Superior temporal gyrus (tissue), 1 donor: ENCODE measurements around the gene HPDL.
"Not testable (repeated sequence)": the region's sequence is repeated elsewhere in the genome, so short reads cannot be mapped to it uniquely, and the experiment has no call there.

ENCODE experiments used
- DNase-seq: peaks from one replicate; pipeline ENCODE4 v3.0.0-alpha.2; 2016; ENCODE audit errors: extremely low spot score

HPDL gene

DNA sequence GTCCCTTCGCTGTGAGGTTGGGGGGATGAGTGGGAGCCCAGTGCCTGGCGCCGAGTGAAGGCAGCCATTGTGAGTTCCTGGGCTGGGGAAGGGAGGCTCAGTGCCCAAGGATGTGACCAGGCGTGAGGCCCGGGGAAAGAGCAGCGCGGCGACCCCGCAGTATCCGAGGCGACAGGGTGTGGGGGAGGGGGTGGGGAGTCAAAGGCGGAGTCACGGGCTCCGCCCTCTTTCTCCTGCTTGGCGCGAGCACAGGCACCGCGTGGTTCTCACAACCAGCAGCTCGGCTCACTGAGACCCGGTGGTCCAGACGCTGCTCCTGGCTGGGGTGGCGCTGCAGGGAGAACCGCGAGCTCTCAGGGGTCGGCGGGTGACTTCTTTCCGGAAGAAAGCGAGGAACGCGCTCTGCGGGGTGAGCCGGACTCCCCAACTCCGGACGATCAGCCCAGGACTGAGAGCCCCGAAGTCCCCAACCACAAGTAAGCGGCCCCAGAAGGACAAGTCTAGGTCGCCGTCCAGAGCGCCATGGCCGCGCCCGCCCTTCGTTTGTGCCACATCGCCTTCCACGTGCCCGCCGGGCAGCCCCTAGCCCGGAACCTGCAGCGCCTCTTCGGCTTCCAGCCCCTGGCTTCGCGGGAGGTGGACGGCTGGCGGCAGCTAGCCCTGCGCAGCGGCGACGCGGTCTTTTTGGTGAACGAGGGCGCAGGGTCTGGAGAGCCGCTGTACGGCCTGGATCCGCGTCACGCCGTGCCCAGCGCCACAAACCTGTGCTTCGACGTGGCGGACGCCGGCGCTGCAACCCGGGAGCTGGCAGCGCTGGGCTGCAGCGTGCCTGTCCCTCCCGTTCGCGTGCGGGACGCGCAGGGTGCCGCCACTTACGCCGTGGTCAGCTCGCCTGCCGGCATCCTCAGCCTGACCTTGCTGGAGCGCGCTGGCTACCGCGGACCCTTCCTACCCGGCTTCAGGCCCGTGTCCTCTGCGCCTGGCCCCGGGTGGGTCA lies at the start of gene HPDL:
Gene HPDL (plus strand): TSS at position 269 of the 997 bp plus-strand sequence. CDS start 254 bp downstream, at position 523.
- DNase-seq: peak; percentile 50

DNA sequence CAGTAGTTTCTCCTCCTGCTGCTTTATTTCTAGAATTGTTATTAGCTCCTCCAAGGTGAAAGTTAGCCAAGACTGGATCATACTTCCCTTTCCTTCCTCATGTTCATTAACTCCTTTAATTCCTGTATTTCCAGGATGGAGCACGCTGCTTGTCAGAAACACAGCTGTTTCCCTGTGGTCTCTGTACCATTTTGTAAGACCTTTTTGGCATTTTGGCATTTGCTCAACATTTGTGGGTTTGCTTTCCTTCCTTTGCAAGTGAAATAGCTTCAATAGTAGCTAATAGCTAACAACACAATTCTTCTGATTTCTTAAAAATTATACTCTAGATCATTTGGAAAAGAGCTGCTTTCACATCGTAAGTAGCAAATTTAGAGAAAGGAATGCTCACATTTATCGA lies 44.3 kb upstream of the HPDL start:
- DNase-seq: no peak

DNA sequence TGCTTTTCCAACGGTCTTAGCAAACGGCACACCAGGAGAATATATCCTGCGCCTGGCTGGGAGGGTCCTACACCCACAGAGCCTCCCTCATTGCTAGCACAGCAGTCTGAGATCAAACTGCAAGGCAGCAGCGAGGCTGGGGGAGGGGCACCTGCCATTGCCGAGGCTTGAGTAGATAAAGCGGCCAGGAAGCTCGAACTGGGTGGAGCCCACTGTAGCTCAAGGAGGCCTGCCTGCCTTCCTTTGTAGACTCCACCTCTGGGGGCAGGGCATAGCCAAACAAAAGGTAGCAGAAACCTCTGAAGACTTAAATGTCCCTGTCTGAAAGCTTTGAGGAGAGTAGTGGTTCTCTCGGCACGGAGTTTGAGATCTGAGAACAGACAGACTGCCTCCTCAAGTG lies 41.8 kb upstream of the HPDL start:
- not testable (repeated sequence) for DNase-seq

GRCh38 chr1:45286521-45286920 lies 40.2 kb upstream of the HPDL start:
- not testable (repeated sequence) for DNase-seq

GRCh38 chr1:45291002-45291401 lies 35.7 kb upstream of the HPDL start:
- DNase-seq: not testable (repeated sequence)

- DNase-seq: no peak
Observed at GRCh38 chr1:45291716-45292115, 35.0 kb upstream of the HPDL start.

DNA sequence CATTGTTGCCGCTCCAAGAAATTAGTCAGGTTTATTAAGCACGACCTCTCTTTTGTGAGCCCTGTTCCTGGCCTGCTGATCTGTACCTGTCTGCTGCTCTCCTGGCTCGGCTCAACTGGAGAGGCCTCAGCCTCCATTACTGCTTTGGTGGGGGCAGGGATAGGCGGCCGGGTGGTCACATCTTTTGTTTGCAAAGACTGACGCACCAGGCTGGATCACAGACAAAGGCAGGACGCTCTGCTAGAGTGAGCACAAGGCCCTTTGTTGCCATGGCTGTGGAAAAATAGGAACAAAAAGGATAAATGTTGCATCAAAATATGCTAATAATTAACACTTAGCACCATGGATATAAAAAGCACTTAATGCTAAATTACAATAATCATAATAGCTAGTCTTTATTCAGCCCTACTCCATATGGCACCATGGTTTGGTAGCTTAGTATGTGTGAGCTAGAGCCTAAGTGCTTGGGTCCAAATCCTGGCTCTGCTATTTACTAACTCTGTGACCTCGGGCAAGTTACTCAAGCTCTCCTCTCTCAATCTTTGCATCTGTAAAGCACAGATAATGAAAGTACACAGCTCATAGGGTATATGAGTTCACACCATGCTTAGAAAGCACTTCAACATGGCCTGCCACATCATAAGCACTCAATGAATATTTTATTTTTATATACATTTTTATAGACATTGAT lies 28.9 kb upstream of the HPDL start:
- peak; percentile 28 for DNase-seq

DNA sequence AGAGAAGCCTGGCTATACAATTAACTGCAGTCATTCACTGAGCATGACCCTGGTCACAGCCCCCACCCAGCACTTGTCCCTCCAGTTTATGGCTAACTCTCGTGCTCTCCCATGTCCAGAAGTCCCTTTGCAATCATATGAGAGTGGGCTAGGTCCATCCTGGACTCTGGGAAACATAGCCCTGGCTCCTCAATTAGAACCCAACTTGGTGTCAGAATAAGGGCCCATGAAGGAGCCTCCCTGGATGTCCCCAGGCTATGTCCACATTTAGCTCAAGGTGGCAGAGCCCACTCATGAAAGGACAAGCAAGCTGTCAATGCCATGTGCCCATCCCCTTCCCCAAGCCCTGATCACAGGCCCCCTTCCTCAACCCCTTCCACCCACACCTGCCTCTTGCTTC lies 27.4 kb upstream of the HPDL start:
- DNase-seq: no peak

GRCh38 chr1:45299981-45300668 lies 26.6 kb upstream of the HPDL start:
- DNase-seq: peak; percentile 86

GRCh38 chr1:45300669-45300997 lies 26.1 kb upstream of the HPDL start:
- DNase-seq: no peak

DNA sequence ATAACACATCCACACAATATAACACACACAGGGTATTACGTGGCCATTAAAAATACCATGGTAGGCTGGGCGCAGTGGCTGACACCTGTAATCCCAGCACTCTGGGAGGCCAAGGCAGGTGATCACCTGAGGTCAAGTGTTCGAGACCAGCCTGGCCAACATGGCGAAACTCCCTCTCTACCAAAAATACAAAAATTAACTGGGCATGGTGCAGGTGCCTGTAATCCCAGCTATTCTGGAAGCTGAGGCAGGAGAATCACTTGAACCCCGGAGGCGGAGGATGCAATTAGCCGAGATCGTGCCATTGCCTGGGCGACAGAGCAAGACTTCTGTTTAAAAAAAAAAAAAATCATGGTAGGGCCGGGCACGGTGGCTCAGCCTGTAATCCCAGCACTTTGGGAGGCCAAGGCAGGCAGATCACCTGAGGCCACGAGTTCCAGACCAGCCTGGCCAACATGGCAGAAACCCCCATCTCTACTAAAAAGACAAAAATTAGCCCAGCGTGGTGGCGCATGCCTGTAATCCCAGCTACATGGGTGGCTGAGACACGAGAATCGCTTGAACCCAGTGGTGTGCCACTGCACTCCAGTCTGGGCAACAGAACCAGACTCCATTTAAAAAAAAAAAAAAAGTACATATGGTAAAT lies 24.1 kb upstream of the HPDL start:
- DNase-seq: no peak

DNA sequence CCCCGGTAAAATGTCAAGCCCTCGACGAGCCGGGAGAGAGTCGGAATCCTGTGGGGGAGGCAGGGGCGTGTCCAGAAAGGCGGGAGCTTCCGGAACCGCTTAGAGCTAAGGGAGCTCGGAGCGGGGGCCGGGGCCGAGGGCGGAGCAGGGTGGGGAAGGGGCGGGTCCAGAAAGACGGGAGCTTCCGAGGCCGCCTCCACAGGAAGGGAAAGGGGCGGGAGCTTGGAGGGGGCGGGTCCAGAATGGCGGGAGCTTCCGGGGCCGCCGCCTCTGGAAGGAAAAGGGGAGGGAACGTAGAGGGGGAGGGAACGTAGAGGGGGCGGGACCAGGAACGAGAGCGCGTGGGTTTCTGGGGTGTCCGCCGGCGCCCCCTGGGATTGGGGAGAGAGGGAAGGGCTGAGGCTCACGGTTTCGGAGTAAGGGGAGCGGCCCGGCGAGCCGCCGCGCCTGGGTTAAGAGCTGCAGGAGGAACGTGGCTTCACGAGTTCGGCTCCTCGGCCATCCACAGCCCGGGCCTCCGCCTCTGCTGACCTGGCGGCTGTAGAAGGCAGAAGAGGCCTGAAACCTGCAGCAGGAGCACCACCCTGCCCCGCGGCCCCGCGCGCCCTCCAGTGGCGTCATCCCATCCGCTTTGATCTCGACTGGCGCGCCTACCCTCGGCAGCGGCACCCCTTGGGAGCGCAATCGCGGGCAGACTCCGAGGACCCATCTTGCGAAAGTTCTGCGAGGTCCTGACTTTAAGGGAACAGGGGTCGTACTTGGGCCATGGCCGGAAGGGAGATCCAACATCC lies 23.0 kb upstream of the HPDL start:
- DNase-seq: peak; percentile 94

GRCh38 chr1:45304311-45305081 lies 22.2 kb upstream of the HPDL start:
- no peak for DNase-seq

DNA sequence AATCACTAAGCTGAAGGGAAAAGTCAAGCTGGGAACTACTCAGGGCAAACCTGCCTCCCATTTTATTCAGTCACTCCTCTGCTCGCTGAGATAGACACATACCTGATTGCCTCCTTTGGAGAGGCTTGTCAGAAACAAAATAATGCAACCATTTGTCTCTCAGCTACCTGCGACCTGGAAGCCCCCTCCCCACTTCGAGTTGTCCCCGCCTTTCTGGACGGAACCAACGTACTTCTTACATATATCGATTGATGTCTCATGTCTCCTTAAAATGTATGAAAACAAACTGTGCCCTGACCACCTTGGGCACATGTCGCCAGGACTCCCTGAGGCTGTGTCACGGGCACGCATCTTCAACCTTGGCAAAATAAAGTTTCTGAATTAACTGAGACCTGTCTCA lies 21.5 kb upstream of the HPDL start:
- DNase-seq: no peak

DNA sequence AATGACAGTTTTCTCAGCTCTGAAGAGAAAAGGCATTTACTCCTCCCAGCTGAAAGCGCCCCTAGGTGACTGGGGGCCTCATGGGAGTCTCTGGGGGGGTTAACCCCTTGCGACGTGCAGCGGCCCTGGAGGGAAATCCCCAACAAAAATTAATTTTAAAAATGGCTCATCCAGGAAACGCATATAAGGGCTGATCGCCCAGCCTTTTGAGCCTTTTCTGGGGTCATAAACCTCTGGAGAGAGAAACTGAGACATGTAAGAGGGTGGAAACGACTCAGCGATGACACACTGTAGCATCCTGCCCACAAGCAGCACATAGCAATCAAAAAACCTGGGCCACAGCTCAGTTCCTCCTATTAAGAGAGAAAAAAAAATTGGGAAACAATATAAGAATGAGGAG lies 20.4 kb upstream of the HPDL start:
- no peak for DNase-seq

GRCh38 chr1:45306905-45307304 lies 19.8 kb upstream of the HPDL start:
- DNase-seq: no peak

DNA sequence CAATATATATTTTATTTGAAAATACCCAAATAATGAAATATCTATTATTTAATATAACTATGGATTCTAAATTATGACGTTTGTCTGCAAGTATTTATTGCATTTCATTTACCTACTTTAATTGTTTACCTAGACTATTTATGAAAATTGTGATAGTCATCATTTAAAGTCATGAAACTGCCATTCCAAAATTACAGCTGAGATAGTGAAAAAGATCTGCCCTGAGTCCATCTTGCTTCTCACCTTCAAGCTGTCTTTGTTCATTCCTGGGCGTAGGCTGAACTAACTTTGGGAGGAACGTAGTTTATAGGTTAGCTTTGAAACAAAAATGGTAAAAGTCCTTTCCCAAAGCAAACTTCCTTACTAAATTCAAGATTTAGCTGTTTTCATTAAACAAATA lies 12.4 kb upstream of the HPDL start:
- DNase-seq: no peak

DNA sequence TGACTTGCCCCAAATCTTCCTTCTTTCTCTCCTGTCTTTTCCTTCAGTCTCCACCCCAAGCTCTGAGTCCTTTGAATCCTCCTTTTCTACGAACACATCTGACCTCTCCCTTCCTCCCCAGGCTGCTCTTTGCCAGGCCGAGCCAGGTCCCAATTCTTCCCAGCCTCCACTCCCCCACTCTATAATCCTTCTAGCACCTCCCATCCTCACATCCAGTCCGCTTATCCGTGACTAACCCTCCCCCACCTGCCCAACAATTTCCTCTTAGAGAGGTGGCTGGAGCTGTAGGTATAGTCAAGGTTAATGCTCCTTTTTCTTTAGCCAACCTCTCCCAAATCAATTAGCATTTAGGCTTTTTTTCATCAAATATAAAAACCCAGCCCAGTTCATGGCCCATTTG lies 9.5 kb upstream of the HPDL start:
- no peak for DNase-seq

DNA sequence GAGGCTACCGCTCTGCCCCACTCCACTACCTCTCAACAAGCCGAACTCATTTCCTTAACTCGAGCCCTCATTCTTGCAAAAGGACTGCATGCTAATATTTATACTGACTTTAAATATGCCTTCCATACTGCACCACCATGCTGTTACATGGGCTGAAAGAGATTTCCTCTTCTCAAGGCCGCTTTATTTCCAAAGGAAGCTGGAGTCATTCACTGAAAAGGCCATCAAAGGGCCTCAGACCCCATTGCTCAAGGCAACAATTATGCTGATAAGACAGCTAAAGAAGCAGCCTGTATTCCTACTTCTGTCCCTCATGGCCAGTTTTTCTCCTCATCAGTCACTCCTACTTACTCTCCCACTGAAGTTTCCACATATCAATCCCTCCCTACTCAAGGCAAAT lies 6.9 kb upstream of the HPDL start:
- DNase-seq: no peak

- no peak for DNase-seq
Observed at GRCh38 chr1:45321444-45321843, 5.3 kb upstream of the HPDL start.
